Upper lobe of left lung (tissue), 6 donors: ENCODE measurements around the gene PA2G4. TPM values are rescaled to one million over a fixed set of nuclear protein-coding genes. Genes with fewer than 3 reads are reported as not detected.
"Not testable (repeated sequence)": the region's sequence is repeated elsewhere in the genome, so short reads cannot be mapped to it uniquely, and the experiment has no call there.

Experiments
- ATAC-seq, 2 donors: fragments of 200-7000 bp; cut with Tn5 transposase; one replicate each; pipeline ENCODE4 v1.9.1; 2022; ENCODE audit warnings: mild to moderate bottlenecking in 2 of 2, moderate library complexity in 2 of 2; ENCODE audit not compliant: low FRiP score in 2 of 2
- DNase-seq, 2 donors: peaks; one replicate each; pipeline ENCODE4 v3.0.0-alpha.2; 2019 to 2020
- H3K27ac ChIP-seq, 4 donors: fragments of 200-600 bp; sonication (generic); one replicate each; pipeline ENCODE4 v1.5.1; 2016 to 2019
- H3K27me3 ChIP-seq, 4 donors: fragments of 200-600 bp; sonication (generic); one replicate each; pipeline ENCODE4 v1.5.1; 2017 to 2019
- H3K36me3 ChIP-seq, 4 donors: fragments of 200-600 bp; sonication (generic); one replicate each; pipeline ENCODE4 v1.5.1; 2016 to 2019
- H3K4me1 ChIP-seq, 4 donors: fragments of 200-600 bp; sonication (generic); one replicate each; pipeline ENCODE4 v1.5.1; 2018 to 2019
- H3K4me3 ChIP-seq, 4 donors: fragments of 200-600 bp; sonication (generic); one replicate each; pipeline ENCODE4 v1.5.1; 2017 to 2019; ENCODE audit warnings: mild to moderate bottlenecking in 2 of 4, moderate library complexity in 1 of 4
- H3K9me3 ChIP-seq, 4 donors: fragments of 200-600 bp; sonication (generic); one replicate each; pipeline ENCODE4 v1.5.1; 2018 to 2019
- EP300 ChIP-seq, 4 donors: sonication (generic); formaldehyde crosslinking; IDR thresholded peaks; one replicate each; pipeline ENCODE4 v1.5.1; 2017; ENCODE audit warnings: antibody characterized with exemption in 4 of 4, control low read depth in 2 of 4
- POLR2A ChIP-seq, 4 donors: fragments of 450-650 bp; IDR thresholded peaks; one replicate each; pipeline ENCODE4 v1.5.1; 2016 to 2017; ENCODE audit warnings: antibody characterized with exemption in 4 of 4, mild to moderate bottlenecking in 2 of 4
- POLR2AphosphoS5 ChIP-seq, 2 donors: sonication (generic); formaldehyde crosslinking; IDR thresholded peaks; one replicate each; pipeline ENCODE4 v1.5.1; 2017; ENCODE audit warnings: antibody characterized with exemption in 2 of 2
- WGBS, 2 donors: methylation state at CpG; one replicate each; pipeline ENCODE4 v1.1.5; 2017 to 2018; 5-methylcytosine and 5-hydroxymethylcytosine counted together
- total RNA-seq, 6 donors: library from RNA; depleted of rRNA in 4 of 6; stranded (reverse); fragments of >200 nt in 4 of 6; gene quantifications; one replicate each; pipeline versions ENCODE4 v1.1.0 to v1.2.1, GENCODE V29; 2016 to 2021
- TF ChIP-seq, protein P1 (sequence below), 6 experiments: fragments of 450-650 bp in 4 of 6; fragments of 200-600 bp in 2 of 6; sonication (generic) in 2 of 6; IDR thresholded peaks; one replicate each; pipeline ENCODE4 v1.5.1; 2016 to 2019; ENCODE audit warnings: antibody characterized with exemption in 6 of 6
- donor health status: DM: no; HTN: no; CAD: no; lungs with moderate emphysema.
- donor health status: DM: no; HTN: yes; CAD: no; lungs with severe emphysema.

PA2G4 gene
- total RNA-seq, 6 donors from 2014 or later, result 36.7 to 103 (median 70.7) TPM

DNA sequence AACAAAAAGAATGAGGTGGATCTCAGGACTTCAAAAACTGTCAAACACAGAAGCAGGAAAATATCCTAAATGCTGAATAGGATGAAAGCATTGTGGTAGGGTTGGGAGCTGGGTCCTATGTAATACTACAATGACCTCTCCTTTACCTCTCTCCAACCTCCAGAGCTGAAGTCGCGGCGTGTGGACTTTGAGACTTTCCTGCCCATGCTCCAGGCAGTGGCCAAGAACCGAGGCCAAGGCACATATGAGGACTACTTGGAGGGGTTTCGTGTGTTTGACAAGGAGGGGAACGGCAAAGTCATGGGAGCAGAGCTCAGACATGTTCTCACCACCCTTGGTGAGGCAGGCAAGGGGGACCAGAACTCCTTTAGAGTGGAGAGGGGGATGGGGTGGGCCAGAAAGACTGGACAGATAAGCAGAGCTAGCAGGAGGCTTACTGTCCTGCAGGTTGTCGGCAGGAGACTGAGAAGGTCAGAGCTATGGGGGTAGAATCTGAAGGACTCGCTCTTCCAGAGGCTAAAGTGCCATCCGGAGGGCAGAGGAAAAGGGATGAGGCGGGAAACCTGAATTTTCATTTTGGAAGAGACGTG is 51.0 kb downstream of the PA2G4 start:
- Histone ChIP-seq H3K36me3 (peaks cover 5 to 12% (median 8%) of the 10 kb centered on the region in 4 donors), H3K4me3 (no peak overlapping the region), H3K4me1 (peaks cover 38 to 55% (median 40%) of the 10 kb centered on the region in 4 donors), H3K9me3 (no peaks in the 10 kb centered on the region), H3K27ac (no peak overlapping the region), H3K27me3 (no peaks in the 10 kb centered on the region)
- WGBS, 2 donors, result 95 to 96% methylated on average over 11 of the region's 11 CpGs
- TF ChIP-seq POLR2AphosphoS5 (IDR thresholded peaks at IDR 0.05) (no peak), POLR2A (IDR thresholded peaks at IDR 0.05) (no peak), EP300 (IDR thresholded peaks at IDR 0.05) (no peak)
- TF ChIP-seq, protein P1, sequence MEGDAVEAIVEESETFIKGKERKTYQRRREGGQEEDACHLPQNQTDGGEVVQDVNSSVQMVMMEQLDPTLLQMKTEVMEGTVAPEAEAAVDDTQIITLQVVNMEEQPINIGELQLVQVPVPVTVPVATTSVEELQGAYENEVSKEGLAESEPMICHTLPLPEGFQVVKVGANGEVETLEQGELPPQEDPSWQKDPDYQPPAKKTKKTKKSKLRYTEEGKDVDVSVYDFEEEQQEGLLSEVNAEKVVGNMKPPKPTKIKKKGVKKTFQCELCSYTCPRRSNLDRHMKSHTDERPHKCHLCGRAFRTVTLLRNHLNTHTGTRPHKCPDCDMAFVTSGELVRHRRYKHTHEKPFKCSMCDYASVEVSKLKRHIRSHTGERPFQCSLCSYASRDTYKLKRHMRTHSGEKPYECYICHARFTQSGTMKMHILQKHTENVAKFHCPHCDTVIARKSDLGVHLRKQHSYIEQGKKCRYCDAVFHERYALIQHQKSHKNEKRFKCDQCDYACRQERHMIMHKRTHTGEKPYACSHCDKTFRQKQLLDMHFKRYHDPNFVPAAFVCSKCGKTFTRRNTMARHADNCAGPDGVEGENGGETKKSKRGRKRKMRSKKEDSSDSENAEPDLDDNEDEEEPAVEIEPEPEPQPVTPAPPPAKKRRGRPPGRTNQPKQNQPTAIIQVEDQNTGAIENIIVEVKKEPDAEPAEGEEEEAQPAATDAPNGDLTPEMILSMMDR (IDR thresholded peaks at IDR 0.05), result no peak
- no peak for DNase-seq
- ATAC-seq, result no peak

- H3K9me3 ChIP-seq, ATAC-seq, H3K27me3 ChIP-seq, DNase-seq: not testable (repeated sequence)
- Histone ChIP-seq H3K4me1 (peaks cover 39 to 55% (median 42%) of the 10 kb centered on the region in 4 donors), H3K27ac (peak overlapping the region; percentile 87 to 97 (median 96)), H3K4me3 (peak overlapping the region in 3 of 4 donors; percentile 59 to 66 (median 62)), H3K36me3 (peaks cover 15 to 25% (median 20%) of the 10 kb centered on the region in 4 donors)
- WGBS, 2 donors, result 86% methylated on average over 21 of the region's 21 CpGs
These were observed 52.3 kb downstream of the PA2G4 start for GRCh38 chr12:56156464-56157200.

GRCh38 chr12:56157201-56158028 is 53.1 kb downstream of the PA2G4 start:
- Histone ChIP-seq H3K36me3 (peaks cover 23 to 32% (median 28%) of the 10 kb centered on the region in 4 donors), H3K27me3 (no peaks in the 10 kb centered on the region), H3K4me3 (peak overlapping the region; percentile 59 to 84 (median 64)), H3K27ac (peak overlapping the region; percentile 87 to 97 (median 96)), H3K9me3 (no peaks in the 10 kb centered on the region), H3K4me1 (peaks cover 42 to 59% (median 46%) of the 10 kb centered on the region in 4 donors)
- 5 to 9% methylated on average over 37 to 40 of the region's 45 CpGs for WGBS, 2 donors
- DNase-seq (peak; percentile 78 to 90), ATAC-seq (peak; percentile 68 to 72)
- TF ChIP-seq, protein P1 (IDR thresholded peaks at IDR 0.05), result peak; percentile 53 to 85 (median 74)
- TF ChIP-seq EP300 (IDR thresholded peaks at IDR 0.05) (no peak), POLR2AphosphoS5 (IDR thresholded peaks at IDR 0.05) (peak; percentile 8 to 43), POLR2A (IDR thresholded peaks at IDR 0.05) (peak in 1 of 4 donors; percentile 11)

- peak; percentile 94 to 95 for ATAC-seq
- H3K36me3 ChIP-seq, result peaks cover 30 to 41% (median 37%) of the 10 kb centered on the region in 4 donors
- peaks cover 34 to 60% (median 42%) of the 10 kb centered on the region in 4 donors for H3K4me1 ChIP-seq
- no peaks in the 10 kb centered on the region for H3K9me3 ChIP-seq
- H3K27ac ChIP-seq, result peak within 1 kb of the TSS; percentile 87 to 97 (median 96)
- peak in 1 of 2 donors; percentile 99 for DNase-seq
- TF ChIP-seq EP300 (IDR thresholded peaks at IDR 0.05), result no peak
- TF ChIP-seq, protein P1 (IDR thresholded peaks at IDR 0.05), result peak in 1 of 6 experiments; percentile 13
- TF ChIP-seq POLR2A (IDR thresholded peaks at IDR 0.05), result peak; percentile 76 to 99 (median 94)
- peak; percentile 100 for TF ChIP-seq POLR2AphosphoS5 (IDR thresholded peaks at IDR 0.05)
- H3K27me3 ChIP-seq, result no peaks in the 10 kb centered on the region
- WGBS, 2 donors, result 0 to 1% methylated on average over 20 to 26 of the region's 30 CpGs
- H3K4me3 ChIP-seq, result peak within 1 kb of the TSS; percentile 59 to 84 (median 64)
These were observed 53.9 kb downstream of the PA2G4 start, which contains the start of gene MYL6 for GRCh38 chr12:56158029-56158925. MYL6 (plus strand) TSS chr12:56158359; CDS start chr12:56158402, 43 bp downstream.
